GM21619 (cell line): ENCODE measurements around the gene MOGAT3.
"Not testable (repeated sequence)": the region's sequence is repeated elsewhere in the genome, so short reads cannot be mapped to it uniquely, and the experiment has no call there.

Source experiments
- ATAC-seq: cut with Tn5 transposase; IDR thresholded peaks from one replicate; pipeline ENCODE4 v1.9.1; 2021; ENCODE audit not compliant: unreplicated experiment

Gene MOGAT3

GRCh38 chr7:101203740-101204738 is 3.2 kb upstream of the MOGAT3 start:
- not testable (repeated sequence) for ATAC-seq

- ATAC-seq: no peak
Measured at GRCh38 chr7:101202603-101202918, 1.7 kb upstream of the MOGAT3 start.

- ATAC-seq: no peak
Measured at GRCh38 chr7:101201695-101202602, 1.1 kb upstream of the MOGAT3 start.

- no peak for ATAC-seq
Measured at GRCh38 chr7:101200504-101200861, 353 bp downstream of the MOGAT3 start.

GRCh38 chr7:101199522-101199921 is 1.3 kb downstream of the MOGAT3 start:
- ATAC-seq: not testable (repeated sequence)

- no peak for ATAC-seq
Measured at GRCh38 chr7:101198476-101198875, 2.4 kb downstream of the MOGAT3 start.

- ATAC-seq: no peak
Measured at GRCh38 chr7:101197991-101198390, 2.8 kb downstream of the MOGAT3 start.

- ATAC-seq: no peak
Measured at GRCh38 chr7:101195884-101196283, 5.0 kb downstream of the MOGAT3 start.

- ATAC-seq: no peak
Measured at GRCh38 chr7:101189109-101189508, 11.7 kb downstream of the MOGAT3 start.

GRCh38 chr7:101186844-101187428 is 13.9 kb downstream of the MOGAT3 start:
- no peak for ATAC-seq

- no peak for ATAC-seq
Measured at GRCh38 chr7:101186194-101186593, 14.6 kb downstream of the MOGAT3 start.

- ATAC-seq: no peak
Measured at GRCh38 chr7:101185258-101185839, 15.5 kb downstream of the MOGAT3 start.

GRCh38 chr7:101180130-101180755 is 20.6 kb downstream of the MOGAT3 start, which contains the start of gene NAT16:
NAT16 (minus strand) TSS chr7:101180293; CDS start chr7:101174807, 5,486 bp downstream.
- ATAC-seq: no peak

- no peak for ATAC-seq
Measured at GRCh38 chr7:101179713-101180112, 21.1 kb downstream of the MOGAT3 start.

- ATAC-seq: no peak
Measured at GRCh38 chr7:101179117-101179516, 21.7 kb downstream of the MOGAT3 start.

- ATAC-seq: no peak
Measured at GRCh38 chr7:101177644-101178043, 23.2 kb downstream of the MOGAT3 start.

- ATAC-seq: no peak
Measured at GRCh38 chr7:101175664-101176063, 25.2 kb downstream of the MOGAT3 start.

GRCh38 chr7:101174322-101174854 is 26.4 kb downstream of the MOGAT3 start:
- ATAC-seq: no peak

- no peak for ATAC-seq
Measured at GRCh38 chr7:101173752-101174244, 27.0 kb downstream of the MOGAT3 start.
